Rectal smooth muscle tissue (tissue), 1 donor: ENCODE measurements around the gene TNFSF18.
"Not testable (repeated sequence)": the region's sequence is repeated elsewhere in the genome, so short reads cannot be mapped to it uniquely, and the experiment has no call there.

ENCODE experiments used
- H3K27ac ChIP-seq: one replicate; pipeline ENCODE4 v1.7.0; 2013; ENCODE audit warnings: low read depth, low read length, inconsistent platforms
- H3K27me3 ChIP-seq: one replicate; pipeline ENCODE4 v1.7.0; 2013; ENCODE audit warnings: low read length; ENCODE audit not compliant: control insufficient read depth, insufficient read depth
- H3K36me3 ChIP-seq: one replicate; pipeline ENCODE4 v1.7.0; 2013; ENCODE audit warnings: low read length; ENCODE audit not compliant: control insufficient read depth, insufficient read depth
- H3K4me1 ChIP-seq: one replicate; pipeline ENCODE4 v1.7.0; 2013; ENCODE audit warnings: low read length; ENCODE audit not compliant: control insufficient read depth, insufficient read depth
- H3K4me3 ChIP-seq: one replicate; pipeline ENCODE4 v1.7.0; 2013; ENCODE audit warnings: low read length
- H3K9ac ChIP-seq: one replicate; pipeline ENCODE4 v1.7.0; 2013; ENCODE audit warnings: low read length

Gene TNFSF18

GRCh38 chr1:173050865-173051264, at the start of gene TNFSF18:
TSS of gene TNFSF18 (minus strand) at chr1:173050941. CDS start at chr1:173050896, 45 bp downstream.
- Histone ChIP-seq H3K4me1 (peaks cover 3% of the 10 kb centered on the region), H3K4me3 (no peak within 1 kb of the TSS), H3K27ac (no peak within 1 kb of the TSS), H3K9ac (no peak within 1 kb of the TSS), H3K27me3 (no peaks in the 10 kb centered on the region), H3K36me3 (no peaks in the 10 kb centered on the region)

GRCh38 chr1:173099166-173099565, 48.4 kb upstream of the TNFSF18 start:
- H3K27ac ChIP-seq = no peak overlapping the region
- no peak overlapping the region for H3K9ac ChIP-seq
- H3K4me1 ChIP-seq = no peaks in the 10 kb centered on the region
- no peaks in the 10 kb centered on the region for H3K36me3 ChIP-seq
- H3K27me3 ChIP-seq = no peaks in the 10 kb centered on the region
- H3K4me3 ChIP-seq = no peak overlapping the region

GRCh38 chr1:173098117-173098516, 47.4 kb upstream of the TNFSF18 start:
- Histone ChIP-seq H3K4me3 (no peak overlapping the region), H3K4me1 (no peaks in the 10 kb centered on the region), H3K27ac (no peak overlapping the region), H3K36me3 (no peaks in the 10 kb centered on the region), H3K9ac (no peak overlapping the region), H3K27me3 (no peaks in the 10 kb centered on the region)

- no peaks in the 10 kb centered on the region for H3K27me3 ChIP-seq
- peaks cover 2% of the 10 kb centered on the region for H3K4me1 ChIP-seq
- H3K36me3 ChIP-seq = no peaks in the 10 kb centered on the region
- no peak overlapping the region for H3K4me3 ChIP-seq
- H3K27ac ChIP-seq = no peak overlapping the region
- no peak overlapping the region for H3K9ac ChIP-seq
Measured at GRCh38 chr1:173097001-173097400, 46.3 kb upstream of the TNFSF18 start.

- H3K27me3 ChIP-seq = no peaks in the 10 kb centered on the region
- H3K4me3 ChIP-seq = no peak overlapping the region
- H3K9ac ChIP-seq = no peak overlapping the region
- H3K27ac ChIP-seq = no peak overlapping the region
- no peaks in the 10 kb centered on the region for H3K36me3 ChIP-seq
- H3K4me1 ChIP-seq = peaks cover 2% of the 10 kb centered on the region
Measured at GRCh38 chr1:173095632-173096031, 44.9 kb upstream of the TNFSF18 start.

- Histone ChIP-seq H3K4me1 (peaks cover 2% of the 10 kb centered on the region), H3K4me3 (no peak overlapping the region), H3K27ac (no peak overlapping the region), H3K27me3 (no peaks in the 10 kb centered on the region), H3K9ac (no peak overlapping the region), H3K36me3 (no peaks in the 10 kb centered on the region)
Measured at GRCh38 chr1:173094541-173094940, 43.8 kb upstream of the TNFSF18 start.

- H3K4me3 ChIP-seq = no peak overlapping the region
- H3K9ac ChIP-seq = no peak overlapping the region
- no peaks in the 10 kb centered on the region for H3K36me3 ChIP-seq
- peaks cover 2% of the 10 kb centered on the region for H3K4me1 ChIP-seq
- no peaks in the 10 kb centered on the region for H3K27me3 ChIP-seq
- no peak overlapping the region for H3K27ac ChIP-seq
Measured at GRCh38 chr1:173093691-173094445, 43.1 kb upstream of the TNFSF18 start.

GRCh38 chr1:173084292-173084691, 33.6 kb upstream of the TNFSF18 start:
- H3K9ac ChIP-seq = no peak overlapping the region
- no peak overlapping the region for H3K4me3 ChIP-seq
- no peak overlapping the region for H3K27ac ChIP-seq
- no peaks in the 10 kb centered on the region for H3K36me3 ChIP-seq
- H3K4me1 ChIP-seq = no peaks in the 10 kb centered on the region
- no peaks in the 10 kb centered on the region for H3K27me3 ChIP-seq

GRCh38 chr1:173082913-173083312, 32.2 kb upstream of the TNFSF18 start:
- H3K4me3 ChIP-seq = no peak overlapping the region
- H3K27ac ChIP-seq = no peak overlapping the region
- no peaks in the 10 kb centered on the region for H3K27me3 ChIP-seq
- H3K9ac ChIP-seq = no peak overlapping the region
- H3K4me1 ChIP-seq = no peaks in the 10 kb centered on the region
- H3K36me3 ChIP-seq = no peaks in the 10 kb centered on the region

- not testable (repeated sequence) for H3K4me3 ChIP-seq, H3K9ac ChIP-seq, H3K36me3 ChIP-seq, H3K4me1 ChIP-seq, H3K27me3 ChIP-seq, H3K27ac ChIP-seq
Measured at GRCh38 chr1:173074217-173074616, 23.5 kb upstream of the TNFSF18 start.

GRCh38 chr1:173064011-173064410, 13.3 kb upstream of the TNFSF18 start:
- Histone ChIP-seq H3K4me1 (no peaks in the 10 kb centered on the region), H3K9ac (no peak overlapping the region), H3K27me3 (no peaks in the 10 kb centered on the region), H3K36me3 (no peaks in the 10 kb centered on the region), H3K27ac (no peak overlapping the region), H3K4me3 (no peak overlapping the region)

GRCh38 chr1:173063171-173063570, 12.4 kb upstream of the TNFSF18 start:
- Histone ChIP-seq H3K9ac (no peak overlapping the region), H3K4me1 (no peaks in the 10 kb centered on the region), H3K27me3 (no peaks in the 10 kb centered on the region), H3K27ac (no peak overlapping the region), H3K4me3 (no peak overlapping the region), H3K36me3 (no peaks in the 10 kb centered on the region)
